Adrenal gland (tissue), 12 donors: ENCODE data around the gene CCDC136. TPM values are rescaled to one million over a fixed set of nuclear protein-coding genes. Genes with fewer than 3 reads are reported as not detected.

Experiments
- DNase-seq, 7 donors: peaks; one replicate each; pipeline ENCODE4 v3.0.0-alpha.2; 2019 to 2020
- H3K27ac ChIP-seq, 5 donors: fragments of 200-600 bp; sonication (generic) in 4 of 5; 1 replicate in 3 of 5; 2 replicates in 2 of 5; pipeline versions ENCODE4 v1.5.1 to v1.8.0; 2016 to 2020; ENCODE audit warnings: mild to moderate bottlenecking in 1 of 5
- H3K27me3 ChIP-seq: fragments of 200-600 bp; 2 replicates; pipeline ENCODE4 v1.8.0; 2021
- H3K36me3 ChIP-seq, 2 donors: fragments of 200-600 bp; replicated peaks in 1 of 2; 1 replicate in 1 of 2; 2 replicates in 1 of 2; pipeline versions ENCODE4 v1.5.1 to v1.8.0; 2018 to 2022
- H3K4me1 ChIP-seq, 2 donors: fragments of 200-600 bp; replicated peaks in 1 of 2; 1 replicate in 1 of 2; 2 replicates in 1 of 2; pipeline versions ENCODE4 v1.5.1 to v1.8.0; 2018 to 2021
- H3K4me3 ChIP-seq, 4 donors: fragments of 200-600 bp; sonication (generic) in 3 of 4; one replicate each; pipeline ENCODE4 v1.5.1; 2016 to 2018
- H3K9me3 ChIP-seq, 3 donors: fragments of 200-600 bp; sonication (generic) in 1 of 3; replicated peaks in 1 of 3; 1 replicate in 2 of 3; 2 replicates in 1 of 3; pipeline versions ENCODE4 v1.5.1 to v1.8.0; 2016 to 2021
- POLR2A ChIP-seq, 2 donors: fragments of 450-650 bp; IDR thresholded peaks; one replicate each; pipeline ENCODE4 v1.6.1; 2017; ENCODE audit warnings: antibody characterized with exemption in 2 of 2, mild to moderate bottlenecking in 2 of 2, moderate library complexity in 1 of 2
- WGBS, 4 donors: extraction: QIAGEN DNeasy Blood & Tissue Kit in 2 of 4; methylation state at CpG; one replicate each; pipeline versions ENCODE4 v1.1.5 to v1.1.7; 2013 to 2017; 5-methylcytosine and 5-hydroxymethylcytosine counted together
- intact Hi-C, 2 donors: fragments of 100-400 bp; cut with DNase I; formaldehyde crosslinking; loops; one replicate each; pipeline versions ENCODE4 v1.14.1 to v1.15.0; 2022 to 2023
- polyA plus RNA-seq, 3 donors: library from polyadenylated mRNA; stranded (reverse); fragments of 200-250 nt in 2 of 3; fragments of 350-450 nt in 1 of 3; fragmentation: Illumina TruSeq in 1 of 3; extraction: RNeasy Lipid Tissue Mini Kit (QIAGEN cat#74804) in 1 of 3; gene quantifications; one replicate each; pipeline ENCODE4 v1.2.3, GENCODE V29; 2013 to 2014
- total RNA-seq, 9 donors: library from RNA; depleted of rRNA in 4 of 9; stranded (reverse); fragments of >200 nt in 4 of 9; fragments of 120-200 nt in 1 of 9; fragmentation: NEBNext Ultra II Directional in 1 of 9; extraction: Animal tissue kit (Norgen Biotek cat#: 25700) in 1 of 9; gene quantifications; one replicate each; pipeline versions ENCODE4 v1.1.0 to v1.2.4, GENCODE V29; 2013 to 2023
- TF ChIP-seq, protein P1 (sequence below), 6 experiments: fragments of 450-650 bp in 4 of 6; fragments of 200-600 bp in 2 of 6; sonication (generic) in 1 of 6; IDR thresholded peaks; 1 replicate in 5 of 6; 2 replicates in 1 of 6; pipeline versions ENCODE4 v1.5.1 to v1.8.0; 2016 to 2021; ENCODE audit warnings: antibody characterized with exemption in 6 of 6, mild to moderate bottlenecking in 2 of 6, moderate library complexity in 1 of 6
- donor health status: healthy with polysubstance abuse.
- donor health status: Bipolar disorder and iron deficiency.
- donor health status: DM: yes; HTN: yes; CAD: no.
- donor health status: DM: no; HTN: no; CAD: no.
- donor health status: DM: no; HTN: no; CAD: no.
- donor health status: DM: yes; HTN: yes; CAD: no.

CCDC136 gene
- total and polyA plus RNA-seq, 12 donors = 0.35 to 10.9 (median 4.0) TPM

DNA sequence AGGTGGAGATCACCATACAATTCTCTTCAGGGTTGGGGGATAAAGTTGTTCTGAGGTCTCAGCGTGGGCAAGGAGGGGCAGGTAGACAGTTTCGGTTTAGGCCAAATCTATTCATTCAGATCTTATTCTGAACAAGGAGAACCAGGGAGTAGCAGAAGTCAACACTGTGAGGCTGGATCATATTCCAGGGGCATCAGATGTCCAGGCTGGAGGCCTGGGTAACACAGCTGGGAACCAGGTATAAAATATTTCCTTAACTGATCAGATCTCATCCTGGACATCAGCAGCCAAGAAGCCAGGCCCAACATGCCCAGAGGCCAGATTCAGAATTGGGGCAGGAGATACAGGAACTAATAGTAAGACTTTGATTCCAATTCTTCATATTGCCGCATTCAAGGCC lies 19.2 kb downstream of the CCDC136 start:
- intact Hi-C loops = no loop called here
- no peak for DNase-seq
- H3K27ac ChIP-seq = no peak overlapping the region
- no peaks in the 10 kb centered on the region for H3K9me3 ChIP-seq
- no peaks in the 10 kb centered on the region for H3K36me3 ChIP-seq
- H3K27me3 ChIP-seq = no peaks in the 10 kb centered on the region
- H3K4me1 ChIP-seq = no peaks in the 10 kb centered on the region
- H3K4me3 ChIP-seq = no peak overlapping the region
- TF ChIP-seq, protein P1, sequence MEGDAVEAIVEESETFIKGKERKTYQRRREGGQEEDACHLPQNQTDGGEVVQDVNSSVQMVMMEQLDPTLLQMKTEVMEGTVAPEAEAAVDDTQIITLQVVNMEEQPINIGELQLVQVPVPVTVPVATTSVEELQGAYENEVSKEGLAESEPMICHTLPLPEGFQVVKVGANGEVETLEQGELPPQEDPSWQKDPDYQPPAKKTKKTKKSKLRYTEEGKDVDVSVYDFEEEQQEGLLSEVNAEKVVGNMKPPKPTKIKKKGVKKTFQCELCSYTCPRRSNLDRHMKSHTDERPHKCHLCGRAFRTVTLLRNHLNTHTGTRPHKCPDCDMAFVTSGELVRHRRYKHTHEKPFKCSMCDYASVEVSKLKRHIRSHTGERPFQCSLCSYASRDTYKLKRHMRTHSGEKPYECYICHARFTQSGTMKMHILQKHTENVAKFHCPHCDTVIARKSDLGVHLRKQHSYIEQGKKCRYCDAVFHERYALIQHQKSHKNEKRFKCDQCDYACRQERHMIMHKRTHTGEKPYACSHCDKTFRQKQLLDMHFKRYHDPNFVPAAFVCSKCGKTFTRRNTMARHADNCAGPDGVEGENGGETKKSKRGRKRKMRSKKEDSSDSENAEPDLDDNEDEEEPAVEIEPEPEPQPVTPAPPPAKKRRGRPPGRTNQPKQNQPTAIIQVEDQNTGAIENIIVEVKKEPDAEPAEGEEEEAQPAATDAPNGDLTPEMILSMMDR (IDR thresholded peaks at IDR 0.05) = no peak
- TF ChIP-seq POLR2A (IDR thresholded peaks at IDR 0.05) = no peak
- WGBS, 4 donors = 87 to 96% (median 91%) methylated on average over 3 of the region's 3 CpGs

- Histone ChIP-seq H3K4me3 (no peak overlapping the region), H3K4me1 (no peaks in the 10 kb centered on the region), H3K9me3 (no peaks in the 10 kb centered on the region), H3K36me3 (no peaks in the 10 kb centered on the region), H3K27ac (no peak overlapping the region), H3K27me3 (no peaks in the 10 kb centered on the region)
- WGBS, 4 donors = 92 to 99% (median 94%) methylated on average over 11 of the region's 11 CpGs
- no peak for DNase-seq
- TF ChIP-seq POLR2A (IDR thresholded peaks at IDR 0.05) = no peak
- TF ChIP-seq, protein P1 (IDR thresholded peaks at IDR 0.05) = no peak
- intact Hi-C loops = no loop called here
Observed at GRCh38 chr7:128811631-128812430, 20.1 kb downstream of the CCDC136 start.

DNA sequence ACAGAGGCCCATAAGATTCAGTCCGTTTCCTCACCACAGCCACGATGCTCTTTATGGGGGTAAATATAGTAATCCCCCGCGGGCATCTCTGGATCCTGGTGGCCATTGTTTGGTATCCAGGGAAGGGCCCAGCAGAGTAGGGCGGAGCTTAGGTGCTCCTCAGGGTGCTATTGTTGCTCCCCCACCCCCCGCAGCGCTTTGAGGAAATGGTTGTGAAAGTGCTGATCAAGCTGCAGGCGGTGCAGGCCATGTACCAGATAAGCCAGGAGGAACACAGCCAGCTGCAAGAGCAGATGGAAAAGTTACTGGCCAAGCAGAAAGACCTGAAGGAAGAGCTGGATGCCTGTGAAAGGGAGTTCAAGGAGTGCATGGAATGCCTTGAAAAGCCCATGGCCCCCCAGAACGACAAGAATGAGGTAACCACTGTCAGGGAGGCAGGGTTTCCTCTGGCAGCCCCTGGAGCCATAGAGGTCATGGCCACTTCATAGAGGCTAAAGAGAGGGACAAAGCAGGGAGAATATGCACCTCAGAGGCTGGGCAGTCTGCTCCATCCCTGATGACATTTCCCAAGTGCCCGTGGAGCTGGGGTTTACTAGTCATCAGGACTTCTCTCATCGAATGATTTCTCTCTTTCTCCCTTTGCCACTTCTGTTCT lies 20.9 kb downstream of the CCDC136 start:
- DNase-seq = peak in 4 of 7 donors; percentile 25 to 66 (median 34)
- Histone ChIP-seq H3K36me3 (no peaks in the 10 kb centered on the region), H3K4me3 (no peak overlapping the region), H3K27ac (no peak overlapping the region), H3K9me3 (no peaks in the 10 kb centered on the region), H3K4me1 (no peaks in the 10 kb centered on the region), H3K27me3 (no peaks in the 10 kb centered on the region)
- intact Hi-C loops = no loop called here
- no peak for TF ChIP-seq POLR2A (IDR thresholded peaks at IDR 0.05)
- TF ChIP-seq, protein P1 (IDR thresholded peaks at IDR 0.05) = no peak
- WGBS, 4 donors = 62 to 75% (median 65%) methylated on average over 11 of the region's 11 CpGs

DNA sequence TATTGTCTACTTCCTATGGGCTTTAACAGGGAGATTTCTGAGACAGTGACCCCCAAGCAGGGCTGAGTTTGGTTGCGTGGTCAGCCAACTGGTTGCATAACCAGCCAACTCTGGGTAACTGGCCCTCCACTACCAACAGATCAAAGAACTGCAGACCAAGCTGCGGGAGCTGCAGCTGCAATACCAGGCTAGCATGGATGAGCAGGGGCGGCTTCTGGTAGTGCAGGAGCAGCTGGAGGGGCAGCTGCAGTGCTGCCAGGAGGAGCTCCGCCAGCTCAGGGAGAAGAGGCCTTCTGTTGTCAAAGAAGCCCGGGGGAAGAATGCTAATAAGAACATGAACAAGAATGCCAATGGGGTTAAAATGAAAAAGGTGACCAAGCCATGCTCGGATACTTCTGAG lies 22.7 kb downstream of the CCDC136 start:
- DNase-seq = no peak
- intact Hi-C loops = no loop called here
- Histone ChIP-seq H3K27me3 (no peaks in the 10 kb centered on the region), H3K4me3 (no peak overlapping the region), H3K27ac (no peak overlapping the region), H3K9me3 (no peaks in the 10 kb centered on the region), H3K4me1 (no peaks in the 10 kb centered on the region), H3K36me3 (no peaks in the 10 kb centered on the region)
- 81 to 87% (median 83%) methylated on average over 6 of the region's 6 CpGs for WGBS, 4 donors
- TF ChIP-seq, protein P1 (IDR thresholded peaks at IDR 0.05) = no peak
